Keratinocyte (primary cell): ENCODE data around the gene SLC41A3. TPM values are rescaled to one million over a fixed set of nuclear protein-coding genes. Genes with fewer than 3 reads are reported as not detected.

Source experiments
- DNase-seq: peaks from one replicate; pipeline ENCODE4 v3.0.0-alpha.2; 2011; ENCODE audit warnings: low read depth, missing footprints, low spot score
- FAIRE-seq: peaks from 2 replicates; lab custom pipeline; 2011; peaks lifted over from hg19 to GRCh38; lab: Jason Lieb, UNC
- H2AFZ ChIP-seq: 2 replicates; pipeline ENCODE4 v1.6.0; 2012; ENCODE audit warnings: low read length, control low read depth, inconsistent platforms; ENCODE audit not compliant: control insufficient read depth
- H3K27ac ChIP-seq: 2 replicates; pipeline ENCODE4 v1.5.1; 2011; ENCODE audit warnings: low read length; ENCODE audit not compliant: control insufficient read depth, insufficient read depth
- H3K27me3 ChIP-seq: 3 replicates; pipeline ENCODE4 v1.6.0; 2011; ENCODE audit warnings: low read length; ENCODE audit not compliant: control insufficient read depth, insufficient read depth; ENCODE audit errors: extremely low read depth
- H3K36me3 ChIP-seq, 2 experiments: 2 replicates in 1 of 2; 3 replicates in 1 of 2; pipeline ENCODE4 v1.5.1; 2011; ENCODE audit warnings: low read length in 2 of 2, mild to moderate bottlenecking in 1 of 2; ENCODE audit not compliant: control insufficient read depth in 2 of 2, insufficient read depth in 2 of 2; ENCODE audit errors: extremely low read depth in 1 of 2
- H3K4me1 ChIP-seq: 3 replicates; pipeline ENCODE4 v1.5.1; 2011; ENCODE audit warnings: low read length; ENCODE audit not compliant: control insufficient read depth, insufficient read depth; ENCODE audit errors: extremely low read depth
- H3K4me2 ChIP-seq: 3 replicates; pipeline ENCODE4 v1.6.0; 2011; ENCODE audit warnings: low read depth, low read length; ENCODE audit not compliant: control insufficient read depth, insufficient read depth; ENCODE audit errors: extremely low read depth
- H3K4me3 ChIP-seq, 3 experiments: fragments of 200-600 bp in 1 of 3; sonication (generic) in 1 of 3; 2 replicates in 2 of 3; 3 replicates in 1 of 3; pipeline ENCODE4 v1.5.1; 2011 to 2016; ENCODE audit warnings: low read length in 3 of 3, mild to moderate bottlenecking in 3 of 3, control low read depth in 2 of 3, inconsistent platforms in 1 of 3, low read depth in 1 of 3, mixed read lengths in 1 of 3, mixed run types in 1 of 3, moderate library complexity in 1 of 3; ENCODE audit not compliant: control insufficient read depth in 2 of 3, insufficient read depth in 2 of 3; ENCODE audit errors: extremely low read depth in 1 of 3
- H3K79me2 ChIP-seq: 2 replicates; pipeline ENCODE4 v1.6.0; 2012; ENCODE audit warnings: low read length; ENCODE audit not compliant: control insufficient read depth, insufficient read depth
- H3K9ac ChIP-seq: 3 replicates; pipeline ENCODE4 v1.6.0; 2011; ENCODE audit warnings: low read length; ENCODE audit not compliant: control insufficient read depth, insufficient read depth; ENCODE audit errors: extremely low read depth
- H3K9me1 ChIP-seq: 3 replicates; pipeline ENCODE4 v1.6.0; 2011; ENCODE audit warnings: low read length; ENCODE audit not compliant: control insufficient read depth, insufficient read depth; ENCODE audit errors: extremely low read depth
- H3K9me3 ChIP-seq: 2 replicates; pipeline ENCODE4 v1.5.1; 2012; ENCODE audit warnings: low read depth, low read length; ENCODE audit not compliant: control insufficient read depth
- H4K20me1 ChIP-seq: 3 replicates; pipeline ENCODE4 v1.6.0; 2011; ENCODE audit warnings: low read length; ENCODE audit not compliant: control insufficient read depth, insufficient read depth; ENCODE audit errors: extremely low read depth
- CTCF ChIP-seq, 3 experiments: IDR thresholded peaks in 1 of 3; conservative IDR thresholded peaks in 1 of 3; optimal IDR thresholded peaks in 1 of 3; 2 replicates in 2 of 3; 3 replicates in 1 of 3; pipeline versions ENCODE3 to v1.5.1; 2011; ENCODE audit warnings: low read length in 3 of 3, mild to moderate bottlenecking in 3 of 3, moderate library complexity in 2 of 3, control low read depth in 1 of 3, inconsistent platforms in 1 of 3; ENCODE audit not compliant: insufficient read depth in 2 of 3; ENCODE audit errors: extremely low read depth in 1 of 3
- EZH2 ChIP-seq: IDR thresholded peaks from one replicate; pipeline ENCODE4 v1.6.1; 2012; ENCODE audit warnings: inconsistent platforms, mild to moderate bottlenecking, low read length, moderate library complexity
- dilution Hi-C: fragments of 300-500 bp; cut with MboI; formaldehyde crosslinking; loops from one replicate; pipeline ENCODE4 v1.7.0; 2020; ENCODE audit warnings: low sequenced_read_pairs; ENCODE audit not compliant: extremely low pct_ligation_motif_present
- polyA plus RNA-seq, 5 experiments: library from polyadenylated mRNA; depleted of rRNA in 3 of 5; stranded (reverse) in 3 of 5; stranded (forward) in 1 of 5; unstranded in 1 of 5; fragments of >200 nt; gene quantifications; 1 replicate in 1 of 5; 2 replicates in 3 of 5; 3 replicates in 1 of 5; pipeline versions ENCODE4 v1.2.1 to v1.2.3, GENCODE V29; 2011 to 2012; ENCODE audit warnings: missing spikeins in 2 of 5, low read depth in 1 of 5, low replicate concordance in 1 of 5

The SLC41A3 gene
- polyA plus RNA-seq, 1 donor (not counting 4 experiments of a cell fraction or from before 2014, with no cell fraction given): 30.2 TPM

GRCh38 chr3:126051741-126052140 lies 32.2 kb downstream of the SLC41A3 start:
- no peak for DNase-seq
- no peak overlapping the region for H3K4me2 ChIP-seq
- no peaks in the 10 kb centered on the region for H3K27me3 ChIP-seq
- H3K9me3 ChIP-seq: no peaks in the 10 kb centered on the region
- H3K36me3 ChIP-seq: peaks cover 0 to 1% of the 10 kb centered on the region in 2 experiments
- H3K9me1 ChIP-seq: no peaks in the 10 kb centered on the region
- H3K9ac ChIP-seq: no peak overlapping the region
- no peak for FAIRE-seq
- no peak overlapping the region for H3K27ac ChIP-seq
- dilution Hi-C loops: no loop called here
- H3K4me3 ChIP-seq: no peak overlapping the region
- peaks cover 13% of the 10 kb centered on the region for H3K4me1 ChIP-seq
- TF ChIP-seq EZH2: no peak
- no peak for TF ChIP-seq CTCF (optimal IDR thresholded peaks at IDR 0.05 in 1 of 3, IDR thresholded peaks at IDR 0.05 in 1 of 3, conservative IDR thresholded peaks at IDR 0.05 in 1 of 3; ENCODE audit: extremely low read depth in 1 of 3, insufficient read depth in 2 of 3, low read length in 3 of 3)
- no peaks in the 10 kb centered on the region for H3K79me2 ChIP-seq
- no peaks in the 10 kb centered on the region for H4K20me1 ChIP-seq
- H2AFZ ChIP-seq: no peak overlapping the region

- Histone ChIP-seq H3K4me3 (no peak overlapping the region), H2AFZ (no peak overlapping the region), H3K9ac (no peak overlapping the region), H4K20me1 (no peaks in the 10 kb centered on the region), H3K27ac (no peak overlapping the region), H3K4me1 (peaks cover 11% of the 10 kb centered on the region), H3K79me2 (no peaks in the 10 kb centered on the region), H3K9me3 (no peaks in the 10 kb centered on the region), H3K36me3 (peaks cover 0 to 1% of the 10 kb centered on the region in 2 experiments), H3K27me3 (no peaks in the 10 kb centered on the region), H3K9me1 (no peaks in the 10 kb centered on the region), H3K4me2 (no peak overlapping the region)
- TF ChIP-seq CTCF (optimal IDR thresholded peaks at IDR 0.05 in 1 of 3, IDR thresholded peaks at IDR 0.05 in 1 of 3, conservative IDR thresholded peaks at IDR 0.05 in 1 of 3; ENCODE audit: extremely low read depth in 1 of 3, insufficient read depth in 2 of 3, low read length in 3 of 3) (no peak), EZH2 (no peak)
- dilution Hi-C loops: no loop called here
- DNase-seq (no peak), FAIRE-seq (no peak)
Measured at GRCh38 chr3:126051234-126051633, 32.7 kb downstream of the SLC41A3 start.
